ENCODE measurements around the gene OR2A5. TPM values are rescaled to one million over a fixed set of nuclear protein-coding genes. Genes with fewer than 3 reads are reported as not detected.

Gene OR2A5
- total and polyA plus RNA-seq, 9 of the 15 experiments (the other 6 are each of a cell fraction or from before 2014, with no cell fraction given) = not detected

DNA sequence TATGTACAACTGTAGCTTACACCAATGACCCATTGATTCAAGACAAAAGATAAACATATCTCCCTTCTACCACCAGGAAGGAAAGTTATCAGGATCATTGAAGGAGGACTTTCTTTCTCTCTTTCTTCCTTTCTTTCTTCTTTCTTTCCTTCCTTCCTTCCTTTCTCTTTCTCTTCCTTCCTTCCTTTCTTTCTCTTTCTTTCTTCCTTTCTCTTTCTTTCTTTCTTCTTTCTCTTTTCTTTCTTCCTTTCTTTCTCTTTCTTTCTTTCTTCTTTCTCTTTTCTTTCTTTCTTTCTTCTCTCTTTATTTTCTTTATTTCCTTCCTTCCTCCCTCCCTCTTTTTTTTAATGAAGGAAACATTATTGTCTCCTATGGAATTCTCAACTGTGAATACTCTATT is 50.0 kb downstream of the OR2A5 start:
- DNase-seq (ENCODE audit: extremely low read depth in 1 of 4, low spot score in 3 of 4) = no peak
- Histone ChIP-seq H3K36me3 (ENCODE audit: control insufficient read depth, insufficient read depth, low read length) (no peaks in the 10 kb centered on the region), H3K4me2 (ENCODE audit: insufficient read depth, low read length) (no peak overlapping the region), H3K79me2 (ENCODE audit: control insufficient read depth, insufficient read depth, low read length) (no peaks in the 10 kb centered on the region), H3K9me3 (replicated peaks; ENCODE audit: control insufficient read depth, insufficient read depth, low read depth, low read length) (no peaks in the 10 kb centered on the region), H3K4me3 (no peak overlapping the region), H3K9ac (ENCODE audit: insufficient read depth in 1 of 2, low read depth in 2 of 2, low read length in 2 of 2) (no peak overlapping the region), H3K9me1 (ENCODE audit: control insufficient read depth, insufficient read depth, low read length) (no peaks in the 10 kb centered on the region), H3K27ac (ENCODE audit: extremely low read depth, low read depth, low read length) (no peak overlapping the region), H4K20me1 (replicated peaks; ENCODE audit: control insufficient read depth, insufficient read depth, low read length) (no peaks in the 10 kb centered on the region), H3K27me3 (ENCODE audit: control insufficient read depth in 2 of 2, insufficient read depth in 2 of 2, low read length in 2 of 2) (no peaks in the 10 kb centered on the region), H3K4me1 (replicated peaks in 1 of 2; ENCODE audit: control insufficient read depth in 2 of 2, insufficient read depth in 2 of 2, low read length in 2 of 2) (no peaks in the 10 kb centered on the region), H2AFZ (ENCODE audit: low read depth, low read length) (no peak overlapping the region)
- BruUV-seq (replicated peaks) = no TSS peak
- ATAC-seq = no peak
- CTCF ChIA-PET (ENCODE audit: low intra/inter-chr PET ratio) = interaction anchor here (0.6 kb wide), 1 partner anchor 771 kb away, joined by 3 read pairs; no protein-coding TSS in a partner anchor
- no peak for FAIRE-seq
- POLR2A ChIA-PET = interaction anchor here (1.0 kb wide), 1 partner anchor 79 kb away, joined by 3 read pairs; no protein-coding TSS in a partner anchor
- intact Hi-C loops (cut with micrococcal nuclease) (loop anchor here (10.0 kb wide), 1 partner anchor 56 kb away; no protein-coding TSS in a partner anchor), in situ Hi-C loops (cut with MboI) (no loop called here)
- no peak for TF ChIP-seq SAP30 (IDR thresholded peaks at IDR 0.05; ENCODE audit: borderline replicate concordance, insufficient read depth, low read depth, low read length, poor library complexity, severe bottlenecking)
- TF ChIP-seq, protein P1, sequence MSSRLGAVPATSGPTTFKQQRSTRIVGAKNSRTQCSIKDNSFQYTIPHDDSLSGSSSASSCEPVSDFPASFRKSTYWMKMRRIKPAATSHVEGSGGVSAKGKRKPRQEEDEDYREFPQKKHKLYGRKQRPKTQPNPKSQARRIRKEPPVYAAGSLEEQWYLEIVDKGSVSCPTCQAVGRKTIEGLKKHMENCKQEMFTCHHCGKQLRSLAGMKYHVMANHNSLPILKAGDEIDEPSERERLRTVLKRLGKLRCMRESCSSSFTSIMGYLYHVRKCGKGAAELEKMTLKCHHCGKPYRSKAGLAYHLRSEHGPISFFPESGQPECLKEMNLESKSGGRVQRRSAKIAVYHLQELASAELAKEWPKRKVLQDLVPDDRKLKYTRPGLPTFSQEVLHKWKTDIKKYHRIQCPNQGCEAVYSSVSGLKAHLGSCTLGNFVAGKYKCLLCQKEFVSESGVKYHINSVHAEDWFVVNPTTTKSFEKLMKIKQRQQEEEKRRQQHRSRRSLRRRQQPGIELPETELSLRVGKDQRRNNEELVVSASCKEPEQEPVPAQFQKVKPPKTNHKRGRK (tag; IDR thresholded peaks at IDR 0.05) = peak; percentile 92
- TF ChIP-seq, protein P2, sequence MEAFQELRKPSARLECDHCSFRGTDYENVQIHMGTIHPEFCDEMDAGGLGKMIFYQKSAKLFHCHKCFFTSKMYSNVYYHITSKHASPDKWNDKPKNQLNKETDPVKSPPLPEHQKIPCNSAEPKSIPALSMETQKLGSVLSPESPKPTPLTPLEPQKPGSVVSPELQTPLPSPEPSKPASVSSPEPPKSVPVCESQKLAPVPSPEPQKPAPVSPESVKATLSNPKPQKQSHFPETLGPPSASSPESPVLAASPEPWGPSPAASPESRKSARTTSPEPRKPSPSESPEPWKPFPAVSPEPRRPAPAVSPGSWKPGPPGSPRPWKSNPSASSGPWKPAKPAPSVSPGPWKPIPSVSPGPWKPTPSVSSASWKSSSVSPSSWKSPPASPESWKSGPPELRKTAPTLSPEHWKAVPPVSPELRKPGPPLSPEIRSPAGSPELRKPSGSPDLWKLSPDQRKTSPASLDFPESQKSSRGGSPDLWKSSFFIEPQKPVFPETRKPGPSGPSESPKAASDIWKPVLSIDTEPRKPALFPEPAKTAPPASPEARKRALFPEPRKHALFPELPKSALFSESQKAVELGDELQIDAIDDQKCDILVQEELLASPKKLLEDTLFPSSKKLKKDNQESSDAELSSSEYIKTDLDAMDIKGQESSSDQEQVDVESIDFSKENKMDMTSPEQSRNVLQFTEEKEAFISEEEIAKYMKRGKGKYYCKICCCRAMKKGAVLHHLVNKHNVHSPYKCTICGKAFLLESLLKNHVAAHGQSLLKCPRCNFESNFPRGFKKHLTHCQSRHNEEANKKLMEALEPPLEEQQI (IDR thresholded peaks at IDR 0.05) = 0 out of 2 replicates have a peak, but pooled peaks have one; percentile 29

Data from K562 (cell line).